Lower leg skin (tissue), 3 donors: ENCODE data around the gene TREX2.

Experiments used
- CTCF ChIP-seq, 3 donors: fragments of 450-650 bp; IDR thresholded peaks; one replicate each; pipeline ENCODE4 v1.5.1; 2016; ENCODE audit warnings: antibody characterized with exemption in 3 of 3, mild to moderate bottlenecking in 3 of 3, moderate library complexity in 2 of 3
- POLR2A ChIP-seq, 2 donors: fragments of 450-650 bp; IDR thresholded peaks; one replicate each; pipeline ENCODE4 v1.6.1; 2016 to 2017; ENCODE audit warnings: antibody characterized with exemption in 2 of 2, mild to moderate bottlenecking in 1 of 2, moderate library complexity in 1 of 2

DNA sequence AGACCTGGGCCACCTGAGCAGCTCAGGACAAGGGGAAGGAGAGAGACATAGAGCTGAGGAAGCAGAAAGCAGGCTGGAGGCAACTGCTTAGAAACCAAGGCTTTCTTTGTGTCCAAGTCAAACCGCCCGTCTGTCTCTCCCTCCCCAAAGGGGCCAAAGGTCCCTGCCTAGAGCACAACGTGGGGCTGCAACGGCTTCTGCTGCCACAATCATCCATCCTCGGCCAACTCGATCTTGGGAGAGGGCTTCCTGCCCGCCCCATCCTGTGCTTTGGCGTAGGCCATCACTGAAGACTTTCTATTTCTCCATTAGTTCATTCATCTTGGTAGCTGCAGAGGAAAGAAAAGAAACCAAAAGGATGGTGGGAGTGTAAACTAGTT lies 1.7 kb upstream of the TREX2 start:
- TF ChIP-seq CTCF (IDR thresholded peaks at IDR 0.05) (no peak), POLR2A (IDR thresholded peaks at IDR 0.05) (no peak)
